K562 (cell line): Measurements from ENCODE around the gene ENTPD5. TPM values are rescaled to one million over a fixed set of nuclear protein-coding genes. Genes with fewer than 3 reads are reported as not detected.
A peak's percentile ranks its signal among the peaks of the same experiment; 100 is the strongest.
"Not testable (repeated sequence)": the region's sequence is repeated elsewhere in the genome, so short reads cannot be mapped to it uniquely, and the experiment has no call there.

Source experiments
- ATAC-seq: fragments of 200-7000 bp; cut with Tn5 transposase; 3 replicates; pipeline ENCODE4 v1.9.1; 2020; ENCODE audit warnings: moderate library complexity
- BruUV-seq: library from RNA; stranded (reverse); fragments of 400-500 nt; replicated peaks from 2 replicates; lab custom pipeline; 2021; lab: Mats Ljungman, UMichigan
- CTCF ChIA-PET: fragments of 300-600 bp; formaldehyde crosslinking; extraction: SDS; loops from one replicate; lab custom pipeline; 2021; ENCODE audit warnings: low intra/inter-chr PET ratio; lab: Yijun Ruan, JAX
- POLR2A ChIA-PET: fragments of 300-600, 350-650 bp; sonication (Branson Sonifier 250); formaldehyde crosslinking; extraction: SDS; loops from one replicate; lab custom pipeline; 2021; ENCODE audit warnings: antibody characterized with exemption, inconsistent platforms; lab: Yijun Ruan, JAX
- DNase-seq, 4 experiments: peaks; one replicate each; pipeline versions ENCODE4 v3.0.0 to v3.0.0-alpha.2; 2011 to 2018; ENCODE audit warnings: low spot score in 3 of 4, mixed read lengths in 3 of 4; ENCODE audit errors: extremely low read depth in 1 of 4
- FAIRE-seq: peaks from 2 replicates; lab custom pipeline; 2011; peaks lifted over from hg19 to GRCh38; lab: Jason Lieb, UNC
- H2AFZ ChIP-seq: 2 replicates; pipeline ENCODE4 v1.6.0; 2011; ENCODE audit warnings: low read depth, low read length, control low read depth, inconsistent platforms
- H3K27ac ChIP-seq: fragments of 200-600 bp; 3 replicates; pipeline ENCODE4 v1.8.0; 2011; ENCODE audit warnings: low read depth, mild to moderate bottlenecking, control low read depth, inconsistent platforms, low read length, moderate library complexity, mixed read lengths; ENCODE audit errors: extremely low read depth
- H3K27me3 ChIP-seq, 2 experiments: fragments of 300-600 bp in 1 of 2; 2 replicates in 1 of 2; 3 replicates in 1 of 2; pipeline versions ENCODE4 v1.6.0 to v1.8.0; 2011; ENCODE audit warnings: inconsistent platforms in 2 of 2, low read length in 2 of 2, mild to moderate bottlenecking in 1 of 2, mixed read lengths in 1 of 2, moderate library complexity in 1 of 2; ENCODE audit not compliant: control insufficient read depth in 2 of 2, insufficient read depth in 2 of 2
- H3K36me3 ChIP-seq: fragments of 300-600 bp; 3 replicates; pipeline ENCODE4 v1.8.0; 2011; ENCODE audit warnings: mild to moderate bottlenecking, low read length, inconsistent platforms; ENCODE audit not compliant: control insufficient read depth, insufficient read depth
- H3K4me1 ChIP-seq, 2 experiments: fragments of 200-600 bp in 1 of 2; replicated peaks in 1 of 2; 2 replicates in 1 of 2; 3 replicates in 1 of 2; pipeline versions ENCODE4 v1.5.1 to v1.8.0; 2011; ENCODE audit warnings: inconsistent platforms in 2 of 2, low read length in 2 of 2, mild to moderate bottlenecking in 1 of 2, mixed read lengths in 1 of 2, moderate library complexity in 1 of 2; ENCODE audit not compliant: control insufficient read depth in 2 of 2, insufficient read depth in 2 of 2
- H3K4me2 ChIP-seq: 2 replicates; pipeline ENCODE4 v1.6.1; 2011; ENCODE audit warnings: low read length, control low read depth, inconsistent platforms, mixed read lengths; ENCODE audit not compliant: insufficient read depth
- H3K4me3 ChIP-seq: fragments of 200-600 bp; sonication (generic), shearing (Covaris generic); 2 replicates; pipeline ENCODE4 v1.5.1; 2016; ENCODE audit warnings: control low read depth, inconsistent platforms
- H3K79me2 ChIP-seq: fragments of 200-600 bp; 3 replicates; pipeline ENCODE4 v1.8.0; 2011; ENCODE audit warnings: low read length, inconsistent platforms; ENCODE audit not compliant: control insufficient read depth, insufficient read depth
- H3K9ac ChIP-seq, 2 experiments: 2 replicates each; pipeline versions ENCODE4 v1.6.0 to v1.6.1; 2011; ENCODE audit warnings: low read depth in 2 of 2, low read length in 2 of 2, control low read depth in 1 of 2, inconsistent platforms in 1 of 2, mild to moderate bottlenecking in 1 of 2, mixed read lengths in 1 of 2; ENCODE audit not compliant: insufficient read depth in 1 of 2
- H3K9me1 ChIP-seq: one replicate; pipeline ENCODE4 v1.6.0; 2011; ENCODE audit warnings: inconsistent platforms, mild to moderate bottlenecking, low read length, moderate library complexity; ENCODE audit not compliant: control insufficient read depth, insufficient read depth
- H3K9me3 ChIP-seq: replicated peaks from 2 replicates; pipeline ENCODE4 v1.5.1; 2011; ENCODE audit warnings: low read depth, low read length, inconsistent platforms; ENCODE audit not compliant: control insufficient read depth, insufficient read depth
- H4K20me1 ChIP-seq: replicated peaks from 2 replicates; pipeline ENCODE4 v1.6.1; 2011; ENCODE audit warnings: low read length, inconsistent platforms, mixed read lengths; ENCODE audit not compliant: control insufficient read depth, insufficient read depth
- C11orf30 ChIP-seq: fragments of 450-650 bp; IDR thresholded peaks from 2 replicates; pipeline ENCODE4 v1.6.1; 2016; ENCODE audit warnings: low read depth, mild to moderate bottlenecking
- DEAF1 ChIP-seq: fragments of 450-650 bp; formaldehyde crosslinking; IDR thresholded peaks from 2 replicates; pipeline ENCODE4 v1.4.0; 2020; ENCODE audit warnings: mild to moderate bottlenecking, moderate library complexity
- EP300 ChIP-seq: IDR thresholded peaks from 2 replicates; pipeline ENCODE4 v1.6.1; 2012; ENCODE audit warnings: low read length, improper control_type of control experiment
- ESRRA ChIP-seq: fragments of 450-650 bp; IDR thresholded peaks from 2 replicates; pipeline ENCODE4 v1.6.1; 2014; ENCODE audit warnings: low read depth, mild to moderate bottlenecking, moderate library complexity, borderline replicate concordance
- KHSRP ChIP-seq: fragments of 450-650 bp; IDR thresholded peaks from 2 replicates; pipeline ENCODE4 v1.6.1; 2017
- MCM3 ChIP-seq: fragments of 450-650 bp; IDR thresholded peaks from 2 replicates; pipeline ENCODE4 v1.6.1; 2016
- NR2C1 ChIP-seq, 2 experiments: fragments of 450-650 bp; IDR thresholded peaks; 2 replicates each; pipeline ENCODE4 v1.6.1; 2017; ENCODE audit warnings: mild to moderate bottlenecking in 2 of 2, antibody characterized with exemption in 1 of 2, inconsistent platforms in 1 of 2, missing compliant biosample characterization in 1 of 2, missing genetic modification characterization in 1 of 2
- PTRF ChIP-seq: fragments of 450-650 bp; IDR thresholded peaks from 2 replicates; pipeline ENCODE4 v1.6.1; 2016; ENCODE audit warnings: mild to moderate bottlenecking, missing genetic modification characterization, missing compliant biosample characterization
- RNF2 ChIP-seq: sonication (generic); IDR thresholded peaks from 2 replicates; pipeline ENCODE4 v1.6.1; 2016
- SETDB1 ChIP-seq: IDR thresholded peaks from one replicate; pipeline ENCODE4 v1.6.1; 2012; ENCODE audit warnings: low read length, control low read depth, inconsistent platforms
- SMARCA5 ChIP-seq: fragments of 450-650 bp; IDR thresholded peaks from 2 replicates; pipeline ENCODE4 v1.6.1; 2016
- SMC3 ChIP-seq: conservative IDR thresholded peaks from 2 replicates; pipeline ENCODE4 v1.6.1; 2011; ENCODE audit warnings: low read depth, low read length, improper control_type of control experiment; ENCODE audit not compliant: insufficient read depth
- STAT5B ChIP-seq: fragments of 250-450 bp; sonication (Bioruptor Pico); IDR thresholded peaks from 2 replicates; pipeline ENCODE4 v1.8.0; 2021; ENCODE audit warnings: mild to moderate bottlenecking, inconsistent platforms
- ZNF316 ChIP-seq: fragments of 450-650 bp; IDR thresholded peaks from 2 replicates; pipeline ENCODE4 v1.6.1; 2016
- ZNF384 ChIP-seq: IDR thresholded peaks from 2 replicates; pipeline ENCODE4 v1.6.1; 2012; ENCODE audit warnings: low read depth, low read length, improper control_type of control experiment
- ZNF431 ChIP-seq: sonication (generic); formaldehyde crosslinking; IDR thresholded peaks from 2 replicates; pipeline ENCODE4 v1.8.0; 2022; ENCODE audit warnings: mild to moderate bottlenecking, missing genetic modification reagents
- ZNF668 ChIP-seq: fragments of 250-450 bp; sonication (Bioruptor Pico); IDR thresholded peaks from 2 replicates; pipeline ENCODE4 v1.8.0; 2022; ENCODE audit warnings: mild to moderate bottlenecking, inconsistent platforms
- ZNF780A ChIP-seq: fragments of 250-450 bp; sonication (Bioruptor Pico); IDR thresholded peaks from 2 replicates; pipeline ENCODE4 v1.5.0; 2021; ENCODE audit warnings: mild to moderate bottlenecking
- WGBS: fragments of 100-300 bp; shearing (Covaris generic); methylation state at CpG from one replicate; pipeline ENCODE4 v1.1.6; 2016; ENCODE audit warnings: low coverage, mixed read lengths; ENCODE audit not compliant: insufficient coverage; ENCODE audit errors: missing lambda C conversion rate; 5-methylcytosine and 5-hydroxymethylcytosine counted together
- in situ Hi-C: fragments of 300-500 bp; cut with MboI; formaldehyde crosslinking; loops from 4 replicates; pipeline ENCODE4 v1.15.0; 2018; ENCODE audit warnings: inconsistent platforms, mixed read lengths
- intact Hi-C: fragments of 100-400 bp; cut with micrococcal nuclease; formaldehyde crosslinking; loops from 2 replicates; pipeline ENCODE4 v1.14.2; 2022
- polyA plus RNA-seq, 8 experiments: library from polyadenylated mRNA; depleted of rRNA in 4 of 8; stranded (reverse) in 5 of 8; unstranded in 3 of 8; fragments of >200 nt; fragmentation: Nextera tagmentation in 2 of 8; fragmentation: Illumina TruSeq in 1 of 8; extraction: Ambion mirVana in 2 of 8; extraction: Trizol in 1 of 8; gene quantifications; 2 replicates each; pipeline versions ENCODE4 v1.2.1 to v1.2.3, GENCODE V29; 2011 to 2014; ENCODE audit warnings: inconsistent platforms in 1 of 8, missing spikeins in 1 of 8
- total RNA-seq, 7 experiments: library from RNA; depleted of rRNA in 6 of 7; stranded (reverse); fragments of >200 nt in 6 of 7; fragmentation: Illumina TruSeq in 2 of 7; extraction: Trizol in 2 of 7; gene quantifications; 2 replicates each; pipeline versions ENCODE4 v1.2.1 to v1.2.3, GENCODE V29; 2011 to 2021; ENCODE audit warnings: low replicate concordance in 1 of 7

Gene ENTPD5
- total and polyA plus RNA-seq, 9 of the 15 experiments (the other 6 are each of a cell fraction or from before 2014, with no cell fraction given), result 2.7 to 15.3 (median 10.3) TPM

DNA sequence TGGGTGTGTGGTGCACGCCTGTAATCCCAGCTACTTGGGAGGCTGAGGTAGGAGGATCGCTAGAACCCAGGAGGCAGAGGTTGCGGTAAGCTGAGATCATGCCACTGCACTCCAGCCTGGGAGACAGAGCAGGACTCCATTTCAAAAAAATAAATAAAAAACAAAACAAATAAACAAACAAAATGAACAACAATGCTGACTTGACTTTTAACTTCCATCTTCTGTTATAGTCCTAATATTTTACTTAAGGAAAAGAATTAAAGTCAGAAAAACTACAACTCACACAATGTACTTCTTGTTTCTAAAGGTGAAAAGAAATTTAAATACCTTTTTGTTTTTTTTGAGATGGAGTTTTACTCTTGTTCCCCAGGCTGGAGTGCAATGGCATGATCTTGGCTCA is 13.4 kb downstream of the ENTPD5 start:
- H3K9me1 ChIP-seq, H3K9me3 ChIP-seq, DNase-seq, H3K27me3 ChIP-seq, POLR2A ChIA-PET, intact Hi-C loops, H3K4me2 ChIP-seq, H4K20me1 ChIP-seq, FAIRE-seq, CTCF ChIA-PET, H3K4me3 ChIP-seq, H2AFZ ChIP-seq, BruUV-seq, ATAC-seq, H3K27ac ChIP-seq, H3K4me1 ChIP-seq, in situ Hi-C loops, H3K9ac ChIP-seq, H3K79me2 ChIP-seq: not testable (repeated sequence)
- TF ChIP-seq C11orf30 (peak; percentile 55; the same call in 1 of the 2 replicates), ZNF316 (peak; percentile 72)
- WGBS, result 93% methylated on average over 3 of the region's 3 CpGs
- H3K36me3 ChIP-seq, result peaks cover 21% of the 10 kb centered on the region; the same call in 2 of the 3 replicates

- Histone ChIP-seq H3K9me3 (no peaks in the 10 kb centered on the region), H4K20me1 (no peaks in the 10 kb centered on the region), H3K79me2 (no peaks in the 10 kb centered on the region), H3K4me1 (no peaks in the 10 kb centered on the region), H3K9ac (no peak overlapping the region), H3K27ac (no peak overlapping the region), H3K4me3 (no peak overlapping the region), H3K27me3 (no peaks in the 10 kb centered on the region), H3K36me3 (peaks cover 22% of the 10 kb centered on the region; the same call in 2 of the 3 replicates), H3K9me1 (no peaks in the 10 kb centered on the region), H2AFZ (no peak overlapping the region), H3K4me2 (no peak overlapping the region)
- in situ Hi-C loops, result no loop called here
- BruUV-seq, result no TSS peak
- intact Hi-C loops, result no loop called here
- TF ChIP-seq ZNF780A (CRISPR knock-in tag) (no peak), ZNF384 (no peak), SMC3 (no peak), RNF2 (no peak), EP300 (no peak), ESRRA (no peak), C11orf30 (no peak), DEAF1 (CRISPR knock-in tag) (no peak), STAT5B (CRISPR knock-in tag) (no peak), KHSRP (no peak), MCM3 (no peak), PTRF (tag) (no peak), ZNF668 (CRISPR knock-in tag) (no peak), ZNF431 (CRISPR knock-in tag) (no peak), SMARCA5 (no peak), SETDB1 (no peak), NR2C1 (IDR thresholded peaks at IDR 0.05) (no peak), NR2C1 (tag; IDR thresholded peaks at IDR 0.05) (no peak)
- no peak for ATAC-seq
- DNase-seq, result no peak
- ChIA-PET CTCF (no interaction called here), POLR2A (interaction anchor here (0.7 to 1.4 kb wide), 2 partner anchors 15 to 20 kb away, joined by 3 to 6 read pairs; partner anchors contain the start of genes BBOF1 and ENTPD5)
- WGBS, result 63% methylated on average over 2 of the region's 2 CpGs
- no peak for FAIRE-seq
Measured at GRCh38 chr14:73998726-73999125, 20.4 kb downstream of the ENTPD5 start.
